ENCODE results near the gene PARD6B.
A peak's percentile ranks its signal among the peaks of the same experiment; 100 is the strongest.

Gene PARD6B

DNA sequence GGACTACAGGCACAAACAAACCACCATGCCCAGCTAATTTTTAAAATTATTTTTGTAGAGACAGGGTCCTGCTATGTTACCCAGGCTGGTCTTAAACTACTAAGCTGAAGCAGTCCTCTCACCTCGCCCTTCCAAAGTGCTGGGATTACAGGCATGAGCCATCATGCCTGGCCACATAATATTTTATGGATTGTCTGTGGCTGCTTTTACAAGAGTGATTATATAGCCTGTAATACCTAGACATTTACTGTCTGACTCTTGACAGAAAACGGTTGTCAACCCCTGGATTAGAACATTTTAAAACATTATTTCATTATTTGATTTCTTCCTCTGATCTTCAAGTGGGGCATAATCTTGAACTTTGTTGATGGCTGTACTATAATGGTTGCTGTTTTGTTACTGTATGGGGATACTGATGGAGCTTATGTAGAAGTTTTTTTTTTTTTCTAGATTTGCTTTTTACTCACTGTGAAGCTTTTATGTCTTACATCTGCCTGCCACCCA, 14.3 kb downstream of the PARD6B start:
- peak overlapping the region; percentile 40 for H3K27ac ChIP-seq
- TF ChIP-seq CTCF (IDR thresholded peaks at IDR 0.05), result no peak
- no peak for TF ChIP-seq ZFX (IDR thresholded peaks at IDR 0.05; ENCODE audit: borderline replicate concordance)

DNA sequence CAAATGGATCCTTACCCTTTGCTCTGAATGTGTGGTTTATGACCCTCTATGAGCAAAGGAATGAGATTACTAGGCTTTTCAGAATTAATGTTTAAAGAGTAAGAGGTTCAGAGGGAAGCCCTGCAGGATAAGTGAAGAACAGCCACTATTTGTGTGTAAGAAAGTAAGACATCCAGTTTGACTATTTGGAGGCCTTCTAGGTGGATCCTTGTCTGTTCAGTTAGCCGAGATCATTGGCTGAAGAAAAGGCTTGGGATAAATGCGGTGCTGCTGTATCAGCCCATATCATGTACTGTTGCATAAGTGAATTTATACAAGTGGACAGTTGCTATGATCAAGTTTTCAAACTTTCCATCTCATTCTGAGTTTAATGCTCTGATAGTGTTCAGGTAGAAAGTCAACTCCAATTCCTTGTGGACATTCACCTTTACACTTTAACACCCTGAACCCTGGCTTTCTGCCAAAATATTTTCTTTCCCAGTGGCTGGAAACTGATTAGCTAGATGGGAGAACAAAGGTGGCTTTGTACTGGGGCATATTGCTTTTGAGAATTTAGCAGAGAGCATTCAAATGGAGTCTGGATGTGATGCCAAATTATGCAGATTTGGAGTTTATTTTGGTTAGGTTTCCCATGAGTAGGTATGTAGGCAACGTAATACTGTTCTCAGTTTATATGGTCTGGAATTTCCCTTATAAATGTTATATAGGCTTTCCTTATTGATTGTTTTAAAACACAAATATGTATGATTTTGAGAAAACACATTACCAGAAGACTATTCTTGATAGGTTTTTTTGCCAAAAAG, 15.0 kb downstream of the PARD6B start:
- peak overlapping the region; percentile 40 for H3K27ac ChIP-seq
- no peak for TF ChIP-seq ZFX (IDR thresholded peaks at IDR 0.05; ENCODE audit: borderline replicate concordance)
- TF ChIP-seq CTCF (IDR thresholded peaks at IDR 0.05), result no peak

GRCh38 chr20:50747275-50747674, 15.9 kb downstream of the PARD6B start:
- TF ChIP-seq ZFX (IDR thresholded peaks at IDR 0.05; ENCODE audit: borderline replicate concordance), result no peak
- TF ChIP-seq CTCF (IDR thresholded peaks at IDR 0.05), result no peak
- peak overlapping the region; percentile 40; the same call in 1 of the 2 replicates for H3K27ac ChIP-seq

DNA sequence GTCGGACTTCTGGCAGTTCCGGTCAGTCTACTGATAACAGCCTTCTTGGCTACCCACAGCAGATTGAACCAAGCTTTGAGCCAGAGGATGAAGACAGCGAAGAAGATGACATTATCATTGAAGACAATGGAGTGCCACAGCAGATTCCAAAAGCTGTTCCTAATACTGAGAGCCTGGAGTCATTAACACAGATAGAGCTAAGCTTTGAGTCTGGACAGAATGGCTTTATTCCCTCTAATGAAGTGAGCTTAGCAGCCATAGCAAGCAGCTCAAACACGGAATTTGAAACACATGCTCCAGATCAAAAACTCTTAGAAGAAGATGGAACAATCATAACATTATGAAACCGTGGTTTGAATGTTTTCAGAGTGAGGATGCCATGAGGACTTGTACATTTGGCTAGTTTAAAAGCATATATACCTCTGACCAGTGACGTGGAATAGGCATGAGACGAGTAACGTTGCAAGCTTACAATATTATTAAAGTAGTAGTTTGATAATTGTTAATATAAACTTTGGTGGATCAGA, 18.8 kb downstream of the PARD6B start:
- no peak overlapping the region for H3K27ac ChIP-seq
- TF ChIP-seq CTCF (IDR thresholded peaks at IDR 0.05) (no peak), ZFX (IDR thresholded peaks at IDR 0.05; ENCODE audit: borderline replicate concordance) (no peak)

- H3K27ac ChIP-seq, result no peak overlapping the region
- TF ChIP-seq CTCF (IDR thresholded peaks at IDR 0.05), result no peak
- TF ChIP-seq ZFX (IDR thresholded peaks at IDR 0.05; ENCODE audit: borderline replicate concordance), result no peak
Measured at GRCh38 chr20:50753152-50753551, 21.8 kb downstream of the PARD6B start.

DNA sequence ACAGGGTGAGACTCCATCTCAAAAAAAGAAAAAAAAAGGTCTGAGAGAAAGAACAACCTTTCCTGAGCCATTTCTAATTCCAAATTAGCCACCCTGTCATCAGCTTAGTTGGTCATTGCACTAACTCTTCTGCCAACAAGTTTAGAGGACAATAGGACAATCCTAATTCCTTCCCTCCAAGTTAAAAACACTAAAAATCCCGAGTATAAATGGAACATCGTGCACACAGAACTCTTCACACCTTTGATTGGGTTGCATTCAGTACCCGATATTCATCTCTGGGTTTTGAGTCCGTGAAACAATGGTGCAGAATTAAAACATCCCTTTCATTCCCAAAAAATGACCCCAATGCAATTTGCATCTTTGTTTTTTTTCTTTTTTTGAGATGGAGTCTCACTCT, 23.0 kb downstream of the PARD6B start:
- no peak for TF ChIP-seq ZFX (IDR thresholded peaks at IDR 0.05; ENCODE audit: borderline replicate concordance)
- H3K27ac ChIP-seq, result no peak overlapping the region

DNA sequence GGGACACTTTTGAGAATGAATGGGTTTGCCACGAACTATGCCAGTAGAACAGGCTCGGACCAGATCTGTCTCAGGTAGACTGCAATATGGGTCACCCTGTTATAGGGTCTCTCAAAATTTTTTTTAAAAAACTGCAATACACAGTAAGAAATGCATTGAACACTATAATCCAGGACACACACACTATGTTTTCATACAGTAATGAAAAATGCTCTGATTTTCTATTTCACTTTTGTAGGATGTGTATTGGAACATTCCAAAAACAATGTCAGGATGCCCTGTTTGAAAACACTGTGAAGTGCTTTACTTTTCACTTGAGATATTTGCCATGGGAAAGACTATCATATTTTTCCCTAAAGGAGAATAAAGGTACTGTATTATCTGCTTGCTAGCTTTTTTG, 25.1 kb downstream of the PARD6B start:
- H3K27ac ChIP-seq, result no peak overlapping the region
- TF ChIP-seq ZFX (IDR thresholded peaks at IDR 0.05; ENCODE audit: borderline replicate concordance) (no peak), CTCF (IDR thresholded peaks at IDR 0.05) (no peak)
